Fibroblast of lung (primary cell): ENCODE measurements around the gene EPN3. TPM values are rescaled to one million over a fixed set of nuclear protein-coding genes. Genes with fewer than 3 reads are reported as not detected.

Experiments used
- DNase-seq, 2 donors: peaks; one replicate each; pipeline versions ENCODE4 v3.0.0 to v3.0.0-alpha.2; 2010; ENCODE audit warnings: low read depth in 2 of 2
- H2AFZ ChIP-seq: 2 replicates; pipeline ENCODE4 v1.5.1; 2012; ENCODE audit warnings: low read length, control low read depth, inconsistent platforms
- H3K27ac ChIP-seq: 2 replicates; pipeline ENCODE4 v1.5.1; 2011; ENCODE audit warnings: low read length, control low read depth; ENCODE audit not compliant: insufficient read depth
- H3K27me3 ChIP-seq: 2 replicates; pipeline ENCODE4 v1.5.1; 2011; ENCODE audit warnings: mild to moderate bottlenecking, low read length; ENCODE audit not compliant: control insufficient read depth, insufficient read depth
- H3K36me3 ChIP-seq: 2 replicates; pipeline ENCODE4 v1.5.1; 2011; ENCODE audit warnings: low read length; ENCODE audit not compliant: control insufficient read depth, insufficient read depth
- H3K4me1 ChIP-seq: 2 replicates; pipeline ENCODE4 v1.5.1; 2011; ENCODE audit warnings: low read length; ENCODE audit not compliant: control insufficient read depth, insufficient read depth; ENCODE audit errors: extremely low read depth
- H3K4me2 ChIP-seq: 2 replicates; pipeline ENCODE4 v1.5.1; 2011; ENCODE audit warnings: low read length, control low read depth; ENCODE audit not compliant: insufficient read depth; ENCODE audit errors: extremely low read depth
- H3K4me3 ChIP-seq, 4 experiments: fragments of 200-600 bp in 1 of 4; sonication (generic) in 1 of 4; replicated peaks in 1 of 4; 2 replicates each; pipeline ENCODE4 v1.5.1; 2011 to 2016; ENCODE audit warnings: low read length in 4 of 4, low read depth in 3 of 4, mild to moderate bottlenecking in 3 of 4, control low read depth in 2 of 4, inconsistent platforms in 1 of 4, mixed read lengths in 1 of 4; ENCODE audit not compliant: insufficient read depth in 1 of 4; ENCODE audit errors: control extremely low read depth in 1 of 4
- H3K79me2 ChIP-seq: 2 replicates; pipeline ENCODE4 v1.5.1; 2012; ENCODE audit warnings: mild to moderate bottlenecking, low read length, inconsistent platforms; ENCODE audit not compliant: control insufficient read depth, insufficient read depth
- H3K9ac ChIP-seq: 2 replicates; pipeline ENCODE4 v1.5.1; 2011; ENCODE audit warnings: mild to moderate bottlenecking, low read length, control low read depth; ENCODE audit not compliant: insufficient read depth
- H3K9me3 ChIP-seq: 2 replicates; pipeline ENCODE4 v1.5.1; 2012; ENCODE audit warnings: low read depth, low read length; ENCODE audit not compliant: control insufficient read depth, insufficient read depth
- H4K20me1 ChIP-seq: 2 replicates; pipeline ENCODE4 v1.5.1; 2011; ENCODE audit warnings: low read length; ENCODE audit not compliant: control insufficient read depth, insufficient read depth; ENCODE audit errors: extremely low read depth
- EZH2 ChIP-seq: IDR thresholded peaks from 2 replicates; pipeline ENCODE4 v1.5.1; 2012; ENCODE audit warnings: low read length, control low read depth, mild to moderate bottlenecking; ENCODE audit errors: missing control alignments
- polyA plus RNA-seq, 2 donors: library from polyadenylated mRNA; depleted of rRNA in 1 of 2; stranded (reverse) in 1 of 2; unstranded in 1 of 2; fragments of >200 nt; gene quantifications; 2 replicates each; pipeline ENCODE4 v1.2.1, GENCODE V29; 2011 to 2012; ENCODE audit warnings: missing spikeins in 1 of 2
- total RNA-seq: library from RNA; depleted of rRNA; stranded (reverse); fragments of >200 nt; gene quantifications from 2 replicates; pipeline ENCODE4 v1.2.1, GENCODE V29; 2014
- TF ChIP-seq, protein P1 (sequence below), 2 donors: IDR thresholded peaks in 1 of 2; conservative IDR thresholded peaks in 1 of 2; 1 replicate in 1 of 2; 2 replicates in 1 of 2; pipeline ENCODE4 v1.5.1; 2011 to 2012; ENCODE audit warnings: low read length in 2 of 2, control low read depth in 1 of 2, inconsistent platforms in 1 of 2, low read depth in 1 of 2, mild to moderate bottlenecking in 1 of 2

Gene EPN3
- total and polyA plus RNA-seq, 2 donors (not counting 1 experiment from before 2014, with no cell fraction given): not detected

DNA sequence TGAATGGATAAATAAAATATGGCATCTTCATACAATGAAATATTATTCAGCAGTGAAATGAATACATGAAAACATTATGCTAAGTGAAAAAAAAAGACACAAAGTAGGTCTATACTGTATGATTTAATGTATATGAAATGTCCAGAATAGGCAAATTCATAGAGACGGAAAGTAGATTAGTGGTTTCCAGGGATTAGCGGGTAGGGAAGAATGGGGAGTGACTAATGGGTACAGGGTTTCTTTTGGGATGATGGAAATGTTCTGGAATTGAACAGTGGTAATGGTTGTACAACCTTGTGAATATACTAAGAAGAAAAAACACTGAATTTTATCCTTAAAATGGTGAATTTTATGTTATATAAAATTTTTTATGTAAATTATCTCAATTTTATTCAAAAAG is 32.8 kb upstream of the EPN3 start:
- H3K4me2 ChIP-seq: no peak overlapping the region
- no peaks in the 10 kb centered on the region for H3K9me3 ChIP-seq
- no peaks in the 10 kb centered on the region for H3K4me1 ChIP-seq
- H3K79me2 ChIP-seq: no peaks in the 10 kb centered on the region
- H3K4me3 ChIP-seq: no peak overlapping the region
- no peaks in the 10 kb centered on the region for H3K36me3 ChIP-seq
- H4K20me1 ChIP-seq: no peaks in the 10 kb centered on the region
- H3K27me3 ChIP-seq: no peaks in the 10 kb centered on the region
- DNase-seq: no peak
- TF ChIP-seq, protein P1, sequence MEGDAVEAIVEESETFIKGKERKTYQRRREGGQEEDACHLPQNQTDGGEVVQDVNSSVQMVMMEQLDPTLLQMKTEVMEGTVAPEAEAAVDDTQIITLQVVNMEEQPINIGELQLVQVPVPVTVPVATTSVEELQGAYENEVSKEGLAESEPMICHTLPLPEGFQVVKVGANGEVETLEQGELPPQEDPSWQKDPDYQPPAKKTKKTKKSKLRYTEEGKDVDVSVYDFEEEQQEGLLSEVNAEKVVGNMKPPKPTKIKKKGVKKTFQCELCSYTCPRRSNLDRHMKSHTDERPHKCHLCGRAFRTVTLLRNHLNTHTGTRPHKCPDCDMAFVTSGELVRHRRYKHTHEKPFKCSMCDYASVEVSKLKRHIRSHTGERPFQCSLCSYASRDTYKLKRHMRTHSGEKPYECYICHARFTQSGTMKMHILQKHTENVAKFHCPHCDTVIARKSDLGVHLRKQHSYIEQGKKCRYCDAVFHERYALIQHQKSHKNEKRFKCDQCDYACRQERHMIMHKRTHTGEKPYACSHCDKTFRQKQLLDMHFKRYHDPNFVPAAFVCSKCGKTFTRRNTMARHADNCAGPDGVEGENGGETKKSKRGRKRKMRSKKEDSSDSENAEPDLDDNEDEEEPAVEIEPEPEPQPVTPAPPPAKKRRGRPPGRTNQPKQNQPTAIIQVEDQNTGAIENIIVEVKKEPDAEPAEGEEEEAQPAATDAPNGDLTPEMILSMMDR (conservative IDR thresholded peaks at IDR 0.05 in 1 of 2, IDR thresholded peaks at IDR 0.05 in 1 of 2; ENCODE audit: low read depth in 1 of 2, low read length in 2 of 2): no peak
- no peak for TF ChIP-seq EZH2
- H2AFZ ChIP-seq: no peak overlapping the region
- no peak overlapping the region for H3K27ac ChIP-seq
- H3K9ac ChIP-seq: no peak overlapping the region

DNA sequence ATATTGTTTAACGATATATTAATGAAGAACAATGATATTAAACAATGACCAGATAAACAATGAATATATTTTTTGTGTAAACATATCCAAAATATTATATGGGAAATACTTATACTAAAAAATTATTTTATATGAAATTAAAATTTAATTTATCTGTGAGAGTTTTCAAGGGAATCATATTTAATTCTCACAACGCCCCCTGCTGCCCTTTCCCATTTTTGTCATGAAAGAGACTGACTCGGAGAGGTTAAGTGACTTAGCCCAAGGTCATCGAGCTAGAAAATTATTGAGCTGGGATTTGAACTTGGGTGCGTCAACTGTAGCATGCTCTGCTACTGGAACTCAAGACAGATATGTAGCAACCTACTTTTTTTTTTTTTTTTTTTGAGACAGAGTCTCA is 31.5 kb upstream of the EPN3 start:
- no peak for TF ChIP-seq EZH2
- TF ChIP-seq, protein P1 (conservative IDR thresholded peaks at IDR 0.05 in 1 of 2, IDR thresholded peaks at IDR 0.05 in 1 of 2; ENCODE audit: low read depth in 1 of 2, low read length in 2 of 2): peak; percentile 32 to 46
- DNase-seq: peak in 1 of 2 donors; percentile 47
- Histone ChIP-seq H3K27ac (no peak overlapping the region), H3K9ac (no peak overlapping the region), H3K4me3 (no peak overlapping the region), H3K4me1 (no peaks in the 10 kb centered on the region), H3K36me3 (no peaks in the 10 kb centered on the region), H4K20me1 (no peaks in the 10 kb centered on the region), H2AFZ (no peak overlapping the region), H3K27me3 (no peaks in the 10 kb centered on the region), H3K4me2 (no peak overlapping the region), H3K79me2 (no peaks in the 10 kb centered on the region), H3K9me3 (no peaks in the 10 kb centered on the region)

DNA sequence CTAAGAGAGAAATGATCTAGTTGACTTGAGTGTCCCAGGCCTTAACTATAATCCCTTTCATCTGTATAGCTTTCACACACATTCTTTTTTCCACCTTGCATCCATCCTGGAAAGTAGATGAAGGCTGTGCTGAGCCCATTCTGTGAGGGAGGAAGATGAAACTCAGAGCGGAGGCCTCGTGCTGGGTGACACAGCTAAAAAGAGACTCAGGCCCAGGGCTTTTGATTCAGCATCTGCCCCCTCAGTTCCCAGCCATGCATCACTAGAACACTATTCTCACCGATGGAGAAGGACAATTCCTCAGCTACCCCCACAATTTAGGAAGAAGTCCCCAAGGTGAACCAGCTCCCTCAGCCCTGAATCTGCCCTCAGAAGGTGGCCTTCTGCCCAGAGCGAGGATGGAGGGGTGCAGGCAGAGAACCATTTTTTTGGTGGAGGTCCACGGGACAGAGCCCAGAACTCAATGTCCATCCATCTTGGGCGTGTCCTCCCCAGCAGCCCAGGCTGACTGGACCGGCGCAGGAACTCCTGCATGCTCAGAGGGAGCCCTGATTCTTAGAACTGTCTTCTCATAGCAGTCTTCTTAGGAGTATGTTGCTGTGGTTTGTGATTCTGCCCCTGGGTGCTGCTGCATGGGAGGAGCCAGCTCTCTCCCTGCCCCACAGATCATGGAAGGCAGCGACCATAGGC is 30.1 kb upstream of the EPN3 start:
- Histone ChIP-seq H3K9ac (no peak overlapping the region), H3K4me3 (no peak overlapping the region), H3K4me1 (no peaks in the 10 kb centered on the region), H4K20me1 (no peaks in the 10 kb centered on the region), H3K4me2 (no peak overlapping the region), H3K79me2 (no peaks in the 10 kb centered on the region), H3K27ac (no peak overlapping the region), H2AFZ (no peak overlapping the region), H3K9me3 (no peaks in the 10 kb centered on the region), H3K27me3 (no peaks in the 10 kb centered on the region), H3K36me3 (no peaks in the 10 kb centered on the region)
- DNase-seq: no peak
- TF ChIP-seq EZH2: no peak
- TF ChIP-seq, protein P1 (conservative IDR thresholded peaks at IDR 0.05 in 1 of 2, IDR thresholded peaks at IDR 0.05 in 1 of 2; ENCODE audit: low read depth in 1 of 2, low read length in 2 of 2): no peak
